K562 (cell line): Measurements from ENCODE around the gene PTBP3. TPM values are rescaled to one million over a fixed set of nuclear protein-coding genes. Genes with fewer than 3 reads are reported as not detected.

Experiments
- BRF2 ChIP-seq: IDR thresholded peaks from 3 replicates; pipeline ENCODE4 v1.6.1; 2011; ENCODE audit warnings: borderline replicate concordance, mild to moderate bottlenecking; ENCODE audit not compliant: insufficient read length, insufficient read depth
- CCAR2 ChIP-seq: fragments of 200-400 bp; formaldehyde crosslinking; IDR thresholded peaks from 2 replicates; pipeline ENCODE4 v1.6.1; 2017; ENCODE audit warnings: mild to moderate bottlenecking, low read depth, low read length
- CREM ChIP-seq: IDR thresholded peaks from 2 replicates; pipeline ENCODE4 v1.6.1; 2014; ENCODE audit warnings: antibody characterized with exemption, low read depth
- DPF2 ChIP-seq: fragments of 450-650 bp; IDR thresholded peaks from 2 replicates; pipeline ENCODE4 v1.6.1; 2016
- FOXJ2 ChIP-seq: fragments of 200-800 bp; sonication (Bioruptor generic); IDR thresholded peaks from 2 replicates; pipeline ENCODE4 v1.6.1; 2016; ENCODE audit warnings: missing genetic modification characterization, missing compliant biosample characterization
- KLF1 ChIP-seq: fragments of 450-650 bp; IDR thresholded peaks from 2 replicates; pipeline ENCODE4 v1.6.1; 2016; ENCODE audit warnings: missing genetic modification characterization, missing compliant biosample characterization
- PHF8 ChIP-seq: fragments of 200-600 bp; sonication (generic); IDR thresholded peaks from 2 replicates; pipeline ENCODE4 v1.6.1; 2012; ENCODE audit warnings: mixed run types, mild to moderate bottlenecking, inconsistent platforms, low read length, moderate library complexity, borderline replicate concordance
- PML ChIP-seq: IDR thresholded peaks from 2 replicates; pipeline ENCODE4 v1.6.1; 2012; ENCODE audit warnings: low read length, inconsistent platforms
- PTRF ChIP-seq: fragments of 450-650 bp; IDR thresholded peaks from 2 replicates; pipeline ENCODE4 v1.6.1; 2016; ENCODE audit warnings: mild to moderate bottlenecking, missing genetic modification characterization, missing compliant biosample characterization
- SAP30 ChIP-seq: fragments of 200-600 bp; sonication (generic); IDR thresholded peaks from 2 replicates; pipeline ENCODE4 v1.6.1; 2012; ENCODE audit warnings: borderline replicate concordance, low read depth, mild to moderate bottlenecking, moderate library complexity, low read length, control low read depth, inconsistent platforms; ENCODE audit not compliant: insufficient read depth, poor library complexity, severe bottlenecking
- STAT5A ChIP-seq: IDR thresholded peaks from 2 replicates; pipeline ENCODE4 v1.6.1; 2012; ENCODE audit warnings: low read length, inconsistent platforms, borderline replicate concordance
- TCF15 ChIP-seq: fragments of 250-450 bp; sonication (Bioruptor Pico); IDR thresholded peaks from 2 replicates; pipeline ENCODE4 v1.8.0; 2022; ENCODE audit warnings: moderate library complexity, mild to moderate bottlenecking, inconsistent platforms
- TFAP4 ChIP-seq: sonication (generic); formaldehyde crosslinking; IDR thresholded peaks from 2 replicates; pipeline ENCODE4 v1.8.0; 2022; ENCODE audit warnings: missing genetic modification reagents, mild to moderate bottlenecking, moderate library complexity, borderline replicate concordance
- XRCC4 ChIP-seq: IDR thresholded peaks from one replicate; pipeline ENCODE4 v1.6.1; 2011; ENCODE audit not compliant: insufficient read depth, insufficient read length; ENCODE audit errors: extremely low read depth
- ZBTB8A ChIP-seq: fragments of 450-650 bp; IDR thresholded peaks from 2 replicates; pipeline ENCODE4 v1.6.1; 2018; ENCODE audit warnings: mild to moderate bottlenecking, moderate library complexity; ENCODE audit not compliant: partially characterized antibody
- ZNF133 ChIP-seq: fragments of 250-450 bp; sonication (Bioruptor Pico); IDR thresholded peaks from 2 replicates; pipeline ENCODE4 v1.4.0; 2020; ENCODE audit warnings: mild to moderate bottlenecking
- ZNF24 ChIP-seq: fragments of 450-650 bp; IDR thresholded peaks from 2 replicates; pipeline ENCODE4 v1.6.1; 2016
- ZNF408 ChIP-seq: fragments of 250-450 bp; sonication (Bioruptor Pico); IDR thresholded peaks from 2 replicates; pipeline ENCODE4 v1.4.0; 2020; ENCODE audit warnings: low read depth, mild to moderate bottlenecking, moderate library complexity
- ZNF551 ChIP-seq: fragments of 250-450 bp; sonication (Bioruptor Pico); IDR thresholded peaks from 2 replicates; pipeline ENCODE4 v1.5.0; 2021; ENCODE audit warnings: mild to moderate bottlenecking, moderate library complexity
- ZNF740 ChIP-seq, 3 experiments: fragments of 200-800 bp in 1 of 3; sonication (Bioruptor generic) in 1 of 3; sonication (generic) in 1 of 3; formaldehyde crosslinking in 1 of 3; IDR thresholded peaks; 2 replicates each; pipeline versions ENCODE4 v1.6.1 to v1.8.0; 2016 to 2022; ENCODE audit warnings: mild to moderate bottlenecking in 2 of 3, missing compliant biosample characterization in 2 of 3, missing genetic modification characterization in 2 of 3, missing genetic modification reagents in 1 of 3
- ZNF785 ChIP-seq: fragments of 250-450 bp; sonication (Bioruptor Pico); IDR thresholded peaks from 2 replicates; pipeline ENCODE4 v1.4.0; 2020; ENCODE audit warnings: mild to moderate bottlenecking
- polyA plus RNA-seq, 8 experiments: library from polyadenylated mRNA; depleted of rRNA in 4 of 8; stranded (reverse) in 5 of 8; unstranded in 3 of 8; fragments of >200 nt; fragmentation: Nextera tagmentation in 2 of 8; fragmentation: Illumina TruSeq in 1 of 8; extraction: Ambion mirVana in 2 of 8; extraction: Trizol in 1 of 8; gene quantifications; 2 replicates each; pipeline versions ENCODE4 v1.2.1 to v1.2.3, GENCODE V29; 2011 to 2014; ENCODE audit warnings: inconsistent platforms in 1 of 8, missing spikeins in 1 of 8
- total RNA-seq, 7 experiments: library from RNA; depleted of rRNA in 6 of 7; stranded (reverse); fragments of >200 nt in 6 of 7; fragmentation: Illumina TruSeq in 2 of 7; extraction: Trizol in 2 of 7; gene quantifications; 2 replicates each; pipeline versions ENCODE4 v1.2.1 to v1.2.3, GENCODE V29; 2011 to 2021; ENCODE audit warnings: low replicate concordance in 1 of 7
- TF ChIP-seq, protein P1 (sequence below): fragments of 450-650 bp; formaldehyde crosslinking; IDR thresholded peaks from 2 replicates; pipeline ENCODE4 v1.4.0; 2020; ENCODE audit warnings: mild to moderate bottlenecking, mixed read lengths
- TF ChIP-seq, protein P2 (sequence below), 2 experiments: fragments of 450-650 bp in 1 of 2; sonication (generic) in 1 of 2; formaldehyde crosslinking in 1 of 2; IDR thresholded peaks in 1 of 2; conservative IDR thresholded peaks in 1 of 2; 2 replicates each; pipeline versions ENCODE4 v1.6.1 to v1.8.1; 2016 to 2023; ENCODE audit warnings: mild to moderate bottlenecking in 2 of 2, moderate library complexity in 2 of 2, inconsistent platforms in 1 of 2, missing genetic modification reagents in 1 of 2

PTBP3 gene
- total and polyA plus RNA-seq, 9 of the 15 experiments (the other 6 are each of a cell fraction or from before 2014, with no cell fraction given), result 22.4 to 132 (median 68.0) TPM

DNA sequence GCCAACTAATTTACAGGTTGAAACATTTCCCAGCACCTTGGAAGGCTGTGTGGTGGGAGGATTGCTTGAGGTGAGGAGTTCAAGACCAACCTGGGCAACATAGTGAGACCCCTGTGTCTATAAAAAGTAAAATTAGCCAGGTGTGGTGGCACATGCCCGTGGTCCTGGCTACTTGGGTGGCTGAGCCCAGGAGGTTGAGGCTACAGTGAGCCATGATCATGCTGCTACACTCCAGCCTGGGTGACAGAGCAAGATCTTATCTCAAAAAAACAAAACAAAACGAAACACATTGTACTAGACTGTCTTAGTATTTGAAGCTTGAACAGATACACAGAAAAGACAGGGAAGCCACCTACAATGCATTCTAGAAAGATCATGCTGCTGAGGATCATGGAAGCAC is 43.7 kb upstream of the PTBP3 start (continued):
- TF ChIP-seq, protein P1, sequence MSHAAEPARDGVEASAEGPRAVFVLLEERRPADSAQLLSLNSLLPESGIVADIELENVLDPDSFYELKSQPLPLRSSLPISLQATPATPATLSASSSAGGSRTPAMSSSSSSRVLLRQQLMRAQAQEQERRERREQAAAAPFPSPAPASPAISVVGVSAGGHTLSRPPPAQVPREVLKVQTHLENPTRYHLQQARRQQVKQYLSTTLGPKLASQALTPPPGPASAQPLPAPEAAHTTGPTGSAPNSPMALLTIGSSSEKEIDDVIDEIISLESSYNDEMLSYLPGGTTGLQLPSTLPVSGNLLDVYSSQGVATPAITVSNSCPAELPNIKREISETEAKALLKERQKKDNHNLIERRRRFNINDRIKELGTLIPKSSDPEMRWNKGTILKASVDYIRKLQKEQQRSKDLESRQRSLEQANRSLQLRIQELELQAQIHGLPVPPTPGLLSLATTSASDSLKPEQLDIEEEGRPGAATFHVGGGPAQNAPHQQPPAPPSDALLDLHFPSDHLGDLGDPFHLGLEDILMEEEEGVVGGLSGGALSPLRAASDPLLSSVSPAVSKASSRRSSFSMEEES (CRISPR knock-in tag), result no peak
- no peak for TF ChIP-seq XRCC4
- TF ChIP-seq ZBTB8A, result no peak
- no peak for TF ChIP-seq BRF2
- TF ChIP-seq CREM, result 0 out of 2 replicates have a peak, but pooled peaks have one; percentile 6
- no peak for TF ChIP-seq ZNF551
- TF ChIP-seq PML, result no peak
- no peak for TF ChIP-seq PTRF (tag)
- TF ChIP-seq FOXJ2 (tag), result 0 out of 2 replicates have a peak, but pooled peaks have one; percentile 27
- no peak for TF ChIP-seq ZNF740 (CRISPR knock-in tag; IDR thresholded peaks at IDR 0.05)
- no peak for TF ChIP-seq ZNF740 (tag; IDR thresholded peaks at IDR 0.05)
- TF ChIP-seq ZNF24, result no peak
- TF ChIP-seq KLF1 (tag), result no peak
- no peak for TF ChIP-seq ZNF785 (CRISPR knock-in tag)
- TF ChIP-seq CCAR2, result no peak
- TF ChIP-seq ZNF133 (CRISPR knock-in tag), result no peak
- no peak for TF ChIP-seq SAP30
- TF ChIP-seq TFAP4 (CRISPR knock-in tag), result no peak
- no peak for TF ChIP-seq PHF8
- TF ChIP-seq TCF15, result no peak
- TF ChIP-seq, protein P2, sequence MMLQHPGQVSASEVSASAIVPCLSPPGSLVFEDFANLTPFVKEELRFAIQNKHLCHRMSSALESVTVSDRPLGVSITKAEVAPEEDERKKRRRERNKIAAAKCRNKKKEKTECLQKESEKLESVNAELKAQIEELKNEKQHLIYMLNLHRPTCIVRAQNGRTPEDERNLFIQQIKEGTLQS (IDR thresholded peaks at IDR 0.05), result peak; percentile 7; the same call in 1 of the 2 replicates
- TF ChIP-seq, protein P2 (CRISPR knock-in tag; conservative IDR thresholded peaks at IDR 0.05), result no peak
- peak; percentile 74; the same call in 1 of the 2 replicates for TF ChIP-seq DPF2
- no peak for TF ChIP-seq STAT5A
- no peak for TF ChIP-seq ZNF408
